ENCODE data around the gene NAALADL2.

DNA sequence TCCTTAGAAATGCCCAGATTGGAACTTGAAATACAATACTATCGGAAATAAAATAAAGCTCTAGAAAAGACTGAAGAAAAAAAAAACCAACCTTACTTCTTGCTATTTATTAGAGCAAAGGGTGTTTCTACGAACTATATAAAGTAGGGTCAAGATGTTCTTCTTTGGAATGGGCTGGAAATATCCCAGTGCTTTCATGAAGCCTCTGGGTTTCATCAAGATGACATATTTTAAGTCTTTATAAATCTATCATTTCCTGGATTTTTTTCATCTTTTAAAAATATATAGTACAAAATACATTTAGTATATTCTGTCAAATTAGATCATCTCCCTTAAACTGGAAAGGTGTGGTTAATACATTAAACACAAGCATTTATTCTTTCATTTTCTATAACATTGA is 978.8 kb downstream of the NAALADL2 start:
- TF ChIP-seq, protein P1, sequence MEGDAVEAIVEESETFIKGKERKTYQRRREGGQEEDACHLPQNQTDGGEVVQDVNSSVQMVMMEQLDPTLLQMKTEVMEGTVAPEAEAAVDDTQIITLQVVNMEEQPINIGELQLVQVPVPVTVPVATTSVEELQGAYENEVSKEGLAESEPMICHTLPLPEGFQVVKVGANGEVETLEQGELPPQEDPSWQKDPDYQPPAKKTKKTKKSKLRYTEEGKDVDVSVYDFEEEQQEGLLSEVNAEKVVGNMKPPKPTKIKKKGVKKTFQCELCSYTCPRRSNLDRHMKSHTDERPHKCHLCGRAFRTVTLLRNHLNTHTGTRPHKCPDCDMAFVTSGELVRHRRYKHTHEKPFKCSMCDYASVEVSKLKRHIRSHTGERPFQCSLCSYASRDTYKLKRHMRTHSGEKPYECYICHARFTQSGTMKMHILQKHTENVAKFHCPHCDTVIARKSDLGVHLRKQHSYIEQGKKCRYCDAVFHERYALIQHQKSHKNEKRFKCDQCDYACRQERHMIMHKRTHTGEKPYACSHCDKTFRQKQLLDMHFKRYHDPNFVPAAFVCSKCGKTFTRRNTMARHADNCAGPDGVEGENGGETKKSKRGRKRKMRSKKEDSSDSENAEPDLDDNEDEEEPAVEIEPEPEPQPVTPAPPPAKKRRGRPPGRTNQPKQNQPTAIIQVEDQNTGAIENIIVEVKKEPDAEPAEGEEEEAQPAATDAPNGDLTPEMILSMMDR (conservative IDR thresholded peaks at IDR 0.05 in 1 of 2, IDR thresholded peaks at IDR 0.05 in 1 of 2; ENCODE audit: low read depth in 1 of 2, low read length in 2 of 2): no peak
- TF ChIP-seq EZH2 (IDR thresholded peaks at IDR 0.05; ENCODE audit: low read length, missing control alignments): no peak
